Islet precursor cell (in vitro differentiated cells): ENCODE results near the gene PLA2G6.
A peak's percentile ranks its signal among the peaks of the same experiment; 100 is the strongest.
"Not testable (repeated sequence)": the region's sequence is repeated elsewhere in the genome, so short reads cannot be mapped to it uniquely, and the experiment has no call there.

Source experiments
- DNase-seq: peaks from one replicate; pipeline ENCODE4 v3.0.0-alpha.2; 2018

The PLA2G6 gene

GRCh38 chr22:38131399-38131798, 50.2 kb downstream of the PLA2G6 start:
- DNase-seq, result no peak

- no peak for DNase-seq
Observed at GRCh38 chr22:38129856-38130255, 51.8 kb downstream of the PLA2G6 start.

- DNase-seq, result peak; percentile 48
Observed at GRCh38 chr22:38129021-38129420, 52.6 kb downstream of the PLA2G6 start.

GRCh38 chr22:38127869-38128268, 53.8 kb downstream of the PLA2G6 start:
- DNase-seq, result peak; percentile 46

- peak; percentile 51 for DNase-seq
Observed at GRCh38 chr22:38126928-38127668, 54.5 kb downstream of the PLA2G6 start.

GRCh38 chr22:38125751-38126201, 55.9 kb downstream of the PLA2G6 start:
- no peak for DNase-seq

GRCh38 chr22:38125038-38125610, 56.5 kb downstream of the PLA2G6 start:
- DNase-seq, result peak; percentile 37

- peak; percentile 61 for DNase-seq
Observed at GRCh38 chr22:38124236-38124974, 57.2 kb downstream of the PLA2G6 start.

GRCh38 chr22:38122616-38123015, 59.0 kb downstream of the PLA2G6 start:
- peak; percentile 47 for DNase-seq

- DNase-seq, result peak; percentile 51
Observed at GRCh38 chr22:38120359-38121110, 61.1 kb downstream of the PLA2G6 start.

GRCh38 chr22:38118747-38119146, 62.9 kb downstream of the PLA2G6 start:
- DNase-seq, result not testable (repeated sequence)

GRCh38 chr22:38118182-38118581, 63.4 kb downstream of the PLA2G6 start:
- DNase-seq, result no peak

- DNase-seq, result not testable (repeated sequence)
Observed at GRCh38 chr22:38117556-38117955, 64.1 kb downstream of the PLA2G6 start.

GRCh38 chr22:38115423-38116205, 66.0 kb downstream of the PLA2G6 start:
- peak; percentile 46 for DNase-seq

- DNase-seq, result peak; percentile 95
Observed at GRCh38 chr22:38114484-38115398, 66.9 kb downstream of the PLA2G6 start.

- DNase-seq, result peak; percentile 37
Observed at GRCh38 chr22:38112381-38112780, 69.2 kb downstream of the PLA2G6 start.

GRCh38 chr22:38111925-38112355, 69.7 kb downstream of the PLA2G6 start:
- DNase-seq, result peak; percentile 54

- DNase-seq, result peak; percentile 81
Observed at GRCh38 chr22:38110863-38111852, 70.5 kb downstream of the PLA2G6 start.

- peak; percentile 50 for DNase-seq
Observed at GRCh38 chr22:38110008-38110862, 71.4 kb downstream of the PLA2G6 start, which contains the start of gene BAIAP2L2. Gene BAIAP2L2 (minus strand): TSS chr22:38110684. CDS start chr22:38110525, 159 bp downstream.
